HEK293T (cell line): ENCODE measurements around the gene CLMP.

Source experiments
- CTCF ChIA-PET: fragments of 350-600 bp; formaldehyde crosslinking; extraction: SDS; loops from one replicate; lab custom pipeline; 2021; ENCODE audit warnings: antibody characterized with exemption, inconsistent platforms; lab: Yijun Ruan, JAX
- POLR2A ChIA-PET: fragments of 350-600 bp; formaldehyde crosslinking; extraction: SDS; loops from one replicate; lab custom pipeline; 2020; ENCODE audit warnings: antibody characterized with exemption, inconsistent platforms; lab: Yijun Ruan, JAX
- DNase-seq: peaks from one replicate; pipeline ENCODE4 v3.0.0; 2012; ENCODE audit warnings: mixed read lengths; ENCODE audit errors: extremely low spot score
- ARNT ChIP-seq: fragments of 450-650 bp; IDR thresholded peaks from 2 replicates; pipeline ENCODE4 v1.6.1; 2017; ENCODE audit warnings: mild to moderate bottlenecking
- BHLHE40 ChIP-seq: fragments of 450-650 bp; IDR thresholded peaks from 2 replicates; pipeline ENCODE4 v1.6.1; 2016; ENCODE audit warnings: mild to moderate bottlenecking, moderate library complexity, borderline replicate concordance
- CTBP1 ChIP-seq: fragments of 450-650 bp; IDR thresholded peaks from 2 replicates; pipeline ENCODE4 v1.6.1; 2016; ENCODE audit warnings: borderline replicate concordance
- ELF4 ChIP-seq: fragments of 450-650 bp; IDR thresholded peaks from 2 replicates; pipeline ENCODE4 v1.6.1; 2017; ENCODE audit warnings: antibody characterized with exemption
- FOXA1 ChIP-seq: fragments of 450-650 bp; IDR thresholded peaks from 2 replicates; pipeline ENCODE4 v1.6.1; 2016; ENCODE audit warnings: mild to moderate bottlenecking
- FOXK2 ChIP-seq: fragments of 450-650 bp; IDR thresholded peaks from 2 replicates; pipeline ENCODE4 v1.6.1; 2016; ENCODE audit warnings: mild to moderate bottlenecking
- FOXM1 ChIP-seq: fragments of 450-650 bp; IDR thresholded peaks from 2 replicates; pipeline ENCODE4 v1.6.1; 2017; ENCODE audit warnings: mild to moderate bottlenecking, borderline replicate concordance
- HDGF ChIP-seq: fragments of 450-650 bp; IDR thresholded peaks from 2 replicates; pipeline ENCODE4 v1.6.1; 2017; ENCODE audit warnings: antibody characterized with exemption, borderline replicate concordance
- L3MBTL2 ChIP-seq: fragments of 450-650 bp; conservative IDR thresholded peaks from 2 replicates; pipeline ENCODE4 v1.6.1; 2016; ENCODE audit warnings: mild to moderate bottlenecking
- LEF1 ChIP-seq: fragments of 450-650 bp; IDR thresholded peaks from 2 replicates; pipeline ENCODE4 v1.6.1; 2017; ENCODE audit warnings: mild to moderate bottlenecking, borderline replicate concordance
- NFRKB ChIP-seq: fragments of 450-650 bp; IDR thresholded peaks from 2 replicates; pipeline ENCODE4 v1.6.1; 2016; ENCODE audit warnings: mild to moderate bottlenecking, moderate library complexity
- PKNOX1 ChIP-seq: fragments of 450-650 bp; IDR thresholded peaks from 2 replicates; pipeline ENCODE4 v1.6.1; 2016
- SP1 ChIP-seq: fragments of 450-650 bp; IDR thresholded peaks from 2 replicates; pipeline ENCODE4 v1.6.1; 2017
- SUZ12 ChIP-seq: fragments of 450-650 bp; IDR thresholded peaks from 2 replicates; pipeline ENCODE4 v1.6.1; 2016; ENCODE audit warnings: mild to moderate bottlenecking
- TARDBP ChIP-seq: fragments of 450-650 bp; IDR thresholded peaks from 2 replicates; pipeline ENCODE4 v1.6.1; 2016
- ZNF384 ChIP-seq: fragments of 450-650 bp; IDR thresholded peaks from 2 replicates; pipeline ENCODE4 v1.6.1; 2016

The CLMP gene

DNA sequence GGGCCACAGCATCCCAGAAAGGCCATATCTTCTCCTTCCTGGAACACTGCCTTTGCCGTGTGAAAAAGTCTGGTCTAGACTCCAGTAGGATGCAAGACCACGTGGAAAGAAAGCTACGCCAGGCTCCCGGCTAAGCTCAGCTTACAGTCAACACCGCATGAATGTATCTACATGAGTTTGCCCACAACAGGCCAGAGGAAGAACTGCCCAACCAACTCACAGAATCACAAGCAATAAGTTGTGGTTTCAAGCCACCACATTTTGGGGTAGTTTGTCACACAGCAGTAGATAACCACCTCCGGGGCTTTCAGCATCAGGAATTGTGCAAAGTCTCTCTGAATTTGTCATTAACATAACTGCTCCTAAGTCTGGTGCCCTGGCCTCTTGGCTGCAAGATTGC is 160.5 kb downstream of the CLMP start:
- CTCF ChIA-PET, result interaction anchor here (2.6 kb wide), 1 partner anchor 11 kb away, joined by 7 read pairs; no protein-coding TSS in a partner anchor
- no peak for DNase-seq
- TF ChIP-seq NFRKB (no peak), SUZ12 (no peak), PKNOX1 (no peak), ZNF384 (no peak), TARDBP (no peak), L3MBTL2 (no peak), FOXM1 (no peak), HDGF (no peak), ELF4 (no peak), FOXA1 (no peak), BHLHE40 (no peak), SP1 (no peak), FOXK2 (no peak), LEF1 (no peak), CTBP1 (no peak), ARNT (no peak)
- POLR2A ChIA-PET, result no interaction called here

- peak; percentile 32 for DNase-seq
- CTCF ChIA-PET, result interaction anchor here (1.2 to 2.6 kb wide), 3 partner anchors 10 to 164 kb away, joined by 3 to 8 read pairs (median 7); no protein-coding TSS in a partner anchor
- TF ChIP-seq PKNOX1, result no peak
- TF ChIP-seq ZNF384, result no peak
- TF ChIP-seq FOXA1, result no peak
- no peak for TF ChIP-seq SP1
- no peak for TF ChIP-seq BHLHE40
- TF ChIP-seq CTBP1, result no peak
- no peak for TF ChIP-seq NFRKB
- no peak for TF ChIP-seq TARDBP
- no peak for TF ChIP-seq ARNT
- TF ChIP-seq L3MBTL2, result no peak
- TF ChIP-seq ELF4, result no peak
- no peak for TF ChIP-seq FOXK2
- TF ChIP-seq LEF1, result no peak
- no peak for TF ChIP-seq HDGF
- TF ChIP-seq FOXM1, result no peak
- TF ChIP-seq SUZ12, result no peak
- POLR2A ChIA-PET, result no interaction called here
Measured at GRCh38 chr11:123033895-123034294, 161.2 kb downstream of the CLMP start.

GRCh38 chr11:123030517-123030916 is 164.5 kb downstream of the CLMP start:
- DNase-seq, result no peak
- ChIA-PET POLR2A (interaction anchor here (1.2 to 1.6 kb wide), 2 partner anchors 25 to 32 kb away, joined by 3 to 4 read pairs; partner anchors contain the start of gene HSPA8), CTCF (interaction anchor here (1.0 kb wide), 1 partner anchor 24 kb away, joined by 4 read pairs; no protein-coding TSS in a partner anchor)
- TF ChIP-seq SUZ12, result no peak
- no peak for TF ChIP-seq LEF1
- TF ChIP-seq TARDBP, result no peak
- TF ChIP-seq ZNF384, result no peak
- no peak for TF ChIP-seq SP1
- TF ChIP-seq BHLHE40, result no peak
- TF ChIP-seq FOXM1, result no peak
- TF ChIP-seq ELF4, result no peak
- TF ChIP-seq FOXA1, result no peak
- TF ChIP-seq FOXK2, result no peak
- no peak for TF ChIP-seq L3MBTL2
- TF ChIP-seq PKNOX1, result no peak
- TF ChIP-seq CTBP1, result no peak

GRCh38 chr11:123020968-123021367 is 174.1 kb downstream of the CLMP start:
- CTCF ChIA-PET, result interaction anchor here (0.6 to 1.4 kb wide), 12 partner anchors 9 to 302 kb away, joined by 3 to 25 read pairs (median 3); no protein-coding TSS in a partner anchor
- POLR2A ChIA-PET, result no interaction called here
- TF ChIP-seq BHLHE40, result no peak
- TF ChIP-seq SUZ12, result no peak
- no peak for TF ChIP-seq FOXM1
- TF ChIP-seq SP1, result no peak
- TF ChIP-seq PKNOX1, result no peak
- TF ChIP-seq FOXK2, result no peak
- no peak for TF ChIP-seq ELF4
- no peak for TF ChIP-seq L3MBTL2
- TF ChIP-seq CTBP1, result no peak
- TF ChIP-seq TARDBP, result no peak
- TF ChIP-seq LEF1, result no peak
- TF ChIP-seq NFRKB, result no peak
- peak; percentile 73 for DNase-seq
